ENCODE measurements around the gene LAPTM5.
A peak's percentile ranks its signal among the peaks of the same experiment; 100 is the strongest.

The LAPTM5 gene

GRCh38 chr1:30723331-30723755 is 34.2 kb downstream of the LAPTM5 start, which contains the start of gene MATN1:
MATN1 (minus strand) TSS chr1:30723585; CDS start chr1:30723551, 34 bp downstream.
- TF ChIP-seq CTCF (IDR thresholded peaks at IDR 0.05), result no peak

GRCh38 chr1:30721812-30722537 is 35.6 kb downstream of the LAPTM5 start:
- no peak; the same call in 1 of the 2 replicates for TF ChIP-seq CTCF (IDR thresholded peaks at IDR 0.05)

- TF ChIP-seq CTCF (IDR thresholded peaks at IDR 0.05), result no peak
These were observed 36.2 kb downstream of the LAPTM5 start for GRCh38 chr1:30721341-30721793.

GRCh38 chr1:30720271-30721223 is 37.0 kb downstream of the LAPTM5 start:
- no peak for TF ChIP-seq CTCF (IDR thresholded peaks at IDR 0.05)

GRCh38 chr1:30719406-30720270 is 37.9 kb downstream of the LAPTM5 start:
- TF ChIP-seq CTCF (IDR thresholded peaks at IDR 0.05), result no peak

- TF ChIP-seq CTCF (IDR thresholded peaks at IDR 0.05), result peak; percentile 97
These were observed 38.8 kb downstream of the LAPTM5 start for GRCh38 chr1:30718636-30719405.

Data from LNCAP (cell line).